Measurements from ENCODE around the gene DCBLD2. TPM values are rescaled to one million over a fixed set of nuclear protein-coding genes. Genes with fewer than 3 reads are reported as not detected.

Gene DCBLD2
- polyA plus RNA-seq, 1 of the 3 experiments (the other 2 are of a cell fraction): 159 TPM

DNA sequence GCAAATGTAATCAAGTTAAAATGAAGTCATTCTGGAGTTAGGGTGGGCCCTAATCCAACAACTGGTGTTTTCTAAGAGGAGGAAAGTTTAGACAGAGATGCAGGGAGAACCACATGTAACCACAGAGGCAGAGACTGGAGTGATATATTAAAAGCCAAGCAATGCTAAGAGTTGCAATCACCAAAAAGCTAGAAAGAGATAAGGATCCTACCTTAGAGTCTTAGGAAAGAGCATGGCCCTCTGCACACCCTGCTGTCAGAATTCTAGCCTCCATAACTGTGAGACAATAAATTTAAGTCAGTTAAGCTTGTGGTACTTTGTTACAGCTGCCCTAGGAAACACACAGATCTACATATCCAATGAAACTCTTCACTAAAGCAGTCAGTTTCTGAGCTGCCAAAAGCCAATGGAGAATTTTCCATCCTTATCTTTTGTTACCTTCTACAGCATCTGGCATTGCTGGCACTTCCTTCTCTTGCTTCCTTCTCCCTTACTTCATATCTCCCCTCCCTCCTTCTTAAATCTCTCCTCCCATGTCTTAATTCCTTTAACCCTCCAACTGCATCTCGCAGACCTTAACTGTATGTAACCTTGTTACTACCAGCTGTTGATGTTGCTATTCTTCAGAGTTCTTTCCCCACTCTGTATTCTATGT, 11.2 kb downstream of the DCBLD2 start:
- peaks cover 2 to 61% of the 10 kb centered on the region in 2 experiments for H3K36me3 ChIP-seq (replicated peaks in 1 of 2; ENCODE audit: control insufficient read depth in 1 of 2, insufficient read depth in 2 of 2, low read length in 1 of 2)
- 78% methylated on average over 1 of the region's 1 CpG for WGBS (ENCODE audit: low lambda C conversion rate)
- H3F3A ChIP-seq (replicated peaks; ENCODE audit: insufficient read depth): peaks cover 57% of the 10 kb centered on the region
- CTCF ChIA-PET: interaction anchor here (0.6 kb wide), 1 partner anchor 1784 kb away, joined by 3 read pairs; no protein-coding TSS in a partner anchor
- no peaks in the 10 kb centered on the region for H3K9me3 ChIP-seq
- peak overlapping the region; percentile 72 for H3K4me2 ChIP-seq
- H2AFZ ChIP-seq (ENCODE audit: low read depth): no peak overlapping the region
- H3K9me2 ChIP-seq: no peaks in the 10 kb centered on the region
- H3K4me3 ChIP-seq (ENCODE audit: low read depth in 2 of 2, low read length in 1 of 2): peak overlapping the region in 1 of 2 experiments; percentile 45; a peak in 1 of 4 replicates
- peak overlapping the region in 1 of 2 experiments; percentile 82; a peak in 2 of 4 replicates for H3K27ac ChIP-seq (ENCODE audit: low read depth in 2 of 2, low read length in 1 of 2)
- POLR2A ChIA-PET: interaction anchor here (1.0 kb wide), 1 partner anchor 11 kb away, joined by 4 read pairs; the partner anchor contains the start of gene DCBLD2
- H4K20me1 ChIP-seq (ENCODE audit: insufficient read depth): peaks cover 100% of the 10 kb centered on the region
- no peak overlapping the region for H3K9ac ChIP-seq
- no peaks in the 10 kb centered on the region for H3K27me3 ChIP-seq (ENCODE audit: insufficient read depth)
- TF ChIP-seq, protein P1, sequence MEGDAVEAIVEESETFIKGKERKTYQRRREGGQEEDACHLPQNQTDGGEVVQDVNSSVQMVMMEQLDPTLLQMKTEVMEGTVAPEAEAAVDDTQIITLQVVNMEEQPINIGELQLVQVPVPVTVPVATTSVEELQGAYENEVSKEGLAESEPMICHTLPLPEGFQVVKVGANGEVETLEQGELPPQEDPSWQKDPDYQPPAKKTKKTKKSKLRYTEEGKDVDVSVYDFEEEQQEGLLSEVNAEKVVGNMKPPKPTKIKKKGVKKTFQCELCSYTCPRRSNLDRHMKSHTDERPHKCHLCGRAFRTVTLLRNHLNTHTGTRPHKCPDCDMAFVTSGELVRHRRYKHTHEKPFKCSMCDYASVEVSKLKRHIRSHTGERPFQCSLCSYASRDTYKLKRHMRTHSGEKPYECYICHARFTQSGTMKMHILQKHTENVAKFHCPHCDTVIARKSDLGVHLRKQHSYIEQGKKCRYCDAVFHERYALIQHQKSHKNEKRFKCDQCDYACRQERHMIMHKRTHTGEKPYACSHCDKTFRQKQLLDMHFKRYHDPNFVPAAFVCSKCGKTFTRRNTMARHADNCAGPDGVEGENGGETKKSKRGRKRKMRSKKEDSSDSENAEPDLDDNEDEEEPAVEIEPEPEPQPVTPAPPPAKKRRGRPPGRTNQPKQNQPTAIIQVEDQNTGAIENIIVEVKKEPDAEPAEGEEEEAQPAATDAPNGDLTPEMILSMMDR (IDR thresholded peaks at IDR 0.05): no peak
- no peak for TF ChIP-seq YY1 (IDR thresholded peaks at IDR 0.05; ENCODE audit: low read depth)
- no peak for TF ChIP-seq RFX5 (IDR thresholded peaks at IDR 0.05; ENCODE audit: low read length)
- TF ChIP-seq, protein P2, sequence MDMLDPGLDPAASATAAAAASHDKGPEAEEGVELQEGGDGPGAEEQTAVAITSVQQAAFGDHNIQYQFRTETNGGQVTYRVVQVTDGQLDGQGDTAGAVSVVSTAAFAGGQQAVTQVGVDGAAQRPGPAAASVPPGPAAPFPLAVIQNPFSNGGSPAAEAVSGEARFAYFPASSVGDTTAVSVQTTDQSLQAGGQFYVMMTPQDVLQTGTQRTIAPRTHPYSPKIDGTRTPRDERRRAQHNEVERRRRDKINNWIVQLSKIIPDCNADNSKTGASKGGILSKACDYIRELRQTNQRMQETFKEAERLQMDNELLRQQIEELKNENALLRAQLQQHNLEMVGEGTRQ (IDR thresholded peaks at IDR 0.05; ENCODE audit: borderline replicate concordance, low read depth, low read length): no peak
- no peak for TF ChIP-seq ELF1 (IDR thresholded peaks at IDR 0.05)
- TF ChIP-seq TCF12 (IDR thresholded peaks at IDR 0.05): no peak
- no peak for TF ChIP-seq MEF2A (IDR thresholded peaks at IDR 0.05; ENCODE audit: borderline replicate concordance, low read depth)
- TF ChIP-seq RXRA (IDR thresholded peaks at IDR 0.05; ENCODE audit: borderline replicate concordance, low read depth): no peak
- no peak for TF ChIP-seq SMC3 (IDR thresholded peaks at IDR 0.05; ENCODE audit: low read depth, low read length)
- TF ChIP-seq, protein P3, sequence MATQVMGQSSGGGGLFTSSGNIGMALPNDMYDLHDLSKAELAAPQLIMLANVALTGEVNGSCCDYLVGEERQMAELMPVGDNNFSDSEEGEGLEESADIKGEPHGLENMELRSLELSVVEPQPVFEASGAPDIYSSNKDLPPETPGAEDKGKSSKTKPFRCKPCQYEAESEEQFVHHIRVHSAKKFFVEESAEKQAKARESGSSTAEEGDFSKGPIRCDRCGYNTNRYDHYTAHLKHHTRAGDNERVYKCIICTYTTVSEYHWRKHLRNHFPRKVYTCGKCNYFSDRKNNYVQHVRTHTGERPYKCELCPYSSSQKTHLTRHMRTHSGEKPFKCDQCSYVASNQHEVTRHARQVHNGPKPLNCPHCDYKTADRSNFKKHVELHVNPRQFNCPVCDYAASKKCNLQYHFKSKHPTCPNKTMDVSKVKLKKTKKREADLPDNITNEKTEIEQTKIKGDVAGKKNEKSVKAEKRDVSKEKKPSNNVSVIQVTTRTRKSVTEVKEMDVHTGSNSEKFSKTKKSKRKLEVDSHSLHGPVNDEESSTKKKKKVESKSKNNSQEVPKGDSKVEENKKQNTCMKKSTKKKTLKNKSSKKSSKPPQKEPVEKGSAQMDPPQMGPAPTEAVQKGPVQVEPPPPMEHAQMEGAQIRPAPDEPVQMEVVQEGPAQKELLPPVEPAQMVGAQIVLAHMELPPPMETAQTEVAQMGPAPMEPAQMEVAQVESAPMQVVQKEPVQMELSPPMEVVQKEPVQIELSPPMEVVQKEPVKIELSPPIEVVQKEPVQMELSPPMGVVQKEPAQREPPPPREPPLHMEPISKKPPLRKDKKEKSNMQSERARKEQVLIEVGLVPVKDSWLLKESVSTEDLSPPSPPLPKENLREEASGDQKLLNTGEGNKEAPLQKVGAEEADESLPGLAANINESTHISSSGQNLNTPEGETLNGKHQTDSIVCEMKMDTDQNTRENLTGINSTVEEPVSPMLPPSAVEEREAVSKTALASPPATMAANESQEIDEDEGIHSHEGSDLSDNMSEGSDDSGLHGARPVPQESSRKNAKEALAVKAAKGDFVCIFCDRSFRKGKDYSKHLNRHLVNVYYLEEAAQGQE (IDR thresholded peaks at IDR 0.05; ENCODE audit: low read depth, low read length): no peak
- TF ChIP-seq POLR2AphosphoS5 (IDR thresholded peaks at IDR 0.05; ENCODE audit: low read depth, low read length): no peak
- no peak for TF ChIP-seq TAF1 (IDR thresholded peaks at IDR 0.05; ENCODE audit: borderline replicate concordance, low read depth, low read length)
- no peak for TF ChIP-seq EP300 (IDR thresholded peaks at IDR 0.05; ENCODE audit: borderline replicate concordance in 1 of 2, low read depth in 1 of 2, low read length in 1 of 2)
- no peak for TF ChIP-seq EZH2phosphoT487 (IDR thresholded peaks at IDR 0.05; ENCODE audit: borderline replicate concordance, low read depth)
- no peak for TF ChIP-seq TEAD4 (IDR thresholded peaks at IDR 0.05; ENCODE audit: borderline replicate concordance, insufficient read depth)
- TF ChIP-seq FOXJ3 (CRISPR knock-in tag; IDR thresholded peaks at IDR 0.05): no peak
- TF ChIP-seq FOSL2 (IDR thresholded peaks at IDR 0.05; ENCODE audit: borderline replicate concordance, low read depth): no peak
- no peak for TF ChIP-seq CHD2 (IDR thresholded peaks at IDR 0.05; ENCODE audit: low read length, partially characterized antibody)
- no peak for DNase-seq
- peaks cover 21 to 52% of the 10 kb centered on the region in 2 experiments; a peak in 3 of 4 replicates for H3K4me1 ChIP-seq (ENCODE audit: control insufficient read depth in 1 of 2, insufficient read depth in 2 of 2, low read depth in 1 of 2, low read length in 1 of 2)
- H3K79me2 ChIP-seq (ENCODE audit: insufficient read depth): peaks cover 100% of the 10 kb centered on the region
